GM12878 (cell line): Measurements from ENCODE around the gene FBXO42. TPM values are rescaled to one million over a fixed set of nuclear protein-coding genes. Genes with fewer than 3 reads are reported as not detected.

Experiments
- ATAC-seq: fragments of 200-7000 bp; cut with Tn5 transposase; 3 replicates; pipeline ENCODE4 v1.9.1; 2020; ENCODE audit warnings: mild to moderate bottlenecking, moderate library complexity
- BruUV-seq: library from RNA; stranded (reverse); fragments of 400-500 nt; replicated peaks from 2 replicates; lab custom pipeline; 2021; lab: Mats Ljungman, UMichigan
- CTCF ChIA-PET: fragments of 300-600 bp; sonication (Branson Sonifier 250); formaldehyde crosslinking; extraction: SDS; loops from one replicate; lab custom pipeline; 2021; ENCODE audit warnings: inconsistent platforms; lab: Yijun Ruan, JAX
- POLR2A ChIA-PET: fragments of 350-600 bp; formaldehyde crosslinking; extraction: SDS; loops from one replicate; lab custom pipeline; 2021; ENCODE audit warnings: inconsistent platforms; lab: Charles Lee
- RAD21 ChIA-PET: fragments of 300-600 bp; sonication (Branson Sonifier 250); formaldehyde crosslinking; loops from one replicate; lab custom pipeline; 2023; ENCODE audit warnings: antibody characterized with exemption; ENCODE audit not compliant: unreplicated experiment; lab: Charles Lee
- SMC1A ChIA-PET: fragments of 300-600 bp; sonication (Branson Sonifier 250); formaldehyde crosslinking; loops from one replicate; lab custom pipeline; 2023; ENCODE audit not compliant: unreplicated experiment, uncharacterized antibody; lab: Charles Lee
- DNase-seq: peaks from one replicate; pipeline ENCODE4 v3.0.0-alpha.2; 2011; ENCODE audit warnings: low read depth, low spot score
- FAIRE-seq: peaks from 3 replicates; lab custom pipeline; 2011; peaks lifted over from hg19 to GRCh38; lab: Jason Lieb, UNC
- H2AFZ ChIP-seq: 2 replicates; pipeline ENCODE4 v1.6.0; 2011; ENCODE audit warnings: low read depth, low read length, control low read depth; ENCODE audit not compliant: control insufficient read depth
- H3K27ac ChIP-seq: 2 replicates; pipeline ENCODE4 v1.5.1; 2011; ENCODE audit warnings: control low read depth; ENCODE audit not compliant: control insufficient read depth, insufficient read depth
- H3K27me3 ChIP-seq, 2 experiments: replicated peaks in 1 of 2; 2 replicates each; pipeline versions ENCODE4 v1.6.0 to v1.6.1; 2011; ENCODE audit warnings: low read length in 1 of 2; ENCODE audit not compliant: control insufficient read depth in 2 of 2, insufficient read depth in 2 of 2
- H3K36me3 ChIP-seq, 2 experiments: 2 replicates each; pipeline ENCODE4 v1.5.1; 2011; ENCODE audit warnings: low read length in 1 of 2; ENCODE audit not compliant: control insufficient read depth in 2 of 2, insufficient read depth in 2 of 2
- H3K4me1 ChIP-seq: 2 replicates; pipeline ENCODE4 v1.6.1; 2011; ENCODE audit warnings: mild to moderate bottlenecking, low read length, moderate library complexity, mixed read lengths; ENCODE audit not compliant: control insufficient read depth, insufficient read depth
- H3K4me2 ChIP-seq: 2 replicates; pipeline ENCODE4 v1.6.0; 2011; ENCODE audit warnings: control low read depth; ENCODE audit not compliant: control insufficient read depth, insufficient read depth
- H3K4me3 ChIP-seq: fragments of 200-600 bp; sonication (generic); 2 replicates; pipeline ENCODE4 v1.5.1; 2016
- H3K79me2 ChIP-seq: 2 replicates; pipeline ENCODE4 v1.6.0; 2011; ENCODE audit warnings: low read length; ENCODE audit not compliant: control insufficient read depth, insufficient read depth
- H3K9ac ChIP-seq: 2 replicates; pipeline ENCODE4 v1.8.0; 2011; ENCODE audit warnings: low read length, control low read depth, mixed read lengths; ENCODE audit not compliant: control insufficient read depth, insufficient read depth
- H3K9me3 ChIP-seq: replicated peaks from 3 replicates; pipeline ENCODE4 v1.5.1; 2011; ENCODE audit warnings: mild to moderate bottlenecking, low read length; ENCODE audit not compliant: control insufficient read depth, insufficient read depth
- H4K20me1 ChIP-seq: 2 replicates; pipeline ENCODE4 v1.6.0; 2011; ENCODE audit not compliant: control insufficient read depth, insufficient read depth
- KDM1A ChIP-seq: fragments of 200-600 bp; sonication (generic); IDR thresholded peaks from 2 replicates; pipeline ENCODE4 v1.6.1; 2016; ENCODE audit warnings: borderline replicate concordance
- PML ChIP-seq: IDR thresholded peaks from 2 replicates; pipeline ENCODE4 v1.6.1; 2012; ENCODE audit warnings: low read length, inconsistent platforms
- POLR2A ChIP-seq: IDR thresholded peaks from 2 replicates; pipeline ENCODE4 v1.6.1; 2011; ENCODE audit warnings: low read depth, mild to moderate bottlenecking, low read length
- RELB ChIP-seq: fragments of 450-650 bp; IDR thresholded peaks from 2 replicates; pipeline ENCODE4 v1.6.1; 2017; ENCODE audit warnings: low read depth, mild to moderate bottlenecking, moderate library complexity
- ZNF274 ChIP-seq: IDR thresholded peaks from one replicate; pipeline ENCODE4 v1.8.0; 2011; ENCODE audit not compliant: insufficient read length, insufficient read depth
- ZNF384 ChIP-seq: IDR thresholded peaks from 2 replicates; pipeline ENCODE4 v1.6.1; 2012; ENCODE audit warnings: low read depth, mild to moderate bottlenecking, low read length, improper control_type of control experiment, borderline replicate concordance
- WGBS: methylation state at CpG from one replicate; pipeline ENCODE4 v1.1.6; 2016; ENCODE audit warnings: low lambda C conversion rate; ENCODE audit not compliant: insufficient replicate concordance, insufficient coverage; ENCODE audit errors: missing lambda C conversion rate; 5-methylcytosine and 5-hydroxymethylcytosine counted together
- in situ Hi-C: fragments of 300-500 bp; cut with MboI; formaldehyde crosslinking; loops from 9 replicates; pipeline ENCODE4 v1.14.3; 2018; ENCODE audit warnings: mixed read lengths
- intact Hi-C: fragments of 100-400 bp; cut with micrococcal nuclease; formaldehyde crosslinking; loops from one replicate; pipeline ENCODE4 v1.14.2; 2022; ENCODE audit not compliant: unreplicated experiment
- polyA plus RNA-seq, 11 experiments: library from polyadenylated mRNA; depleted of rRNA in 4 of 11; unstranded in 6 of 11; stranded (reverse) in 5 of 11; fragments of >200 nt; fragmentation: Nextera tagmentation in 4 of 11; fragmentation: Illumina TruSeq in 1 of 11; extraction: Ambion mirVana in 4 of 11; extraction: Trizol in 1 of 11; gene quantifications; 1 replicate in 1 of 11; 2 replicates in 10 of 11; pipeline versions ENCODE4 v1.2.1 to v1.2.3, GENCODE V29; 2011 to 2016; ENCODE audit warnings: inconsistent platforms in 2 of 11, missing spikeins in 2 of 11, low read depth in 1 of 11
- total RNA-seq, 4 experiments: library from RNA; depleted of rRNA in 3 of 4; stranded (reverse); fragments of >200 nt in 3 of 4; fragmentation: Illumina TruSeq in 1 of 4; extraction: Trizol in 1 of 4; gene quantifications; 2 replicates each; pipeline versions ENCODE4 v1.2.1 to v1.2.3, GENCODE V29; 2013 to 2021
- TF ChIP-seq, protein P1 (sequence below), 3 experiments: IDR thresholded peaks in 2 of 3; conservative IDR thresholded peaks in 1 of 3; 2 replicates each; pipeline ENCODE4 v1.5.1; 2011; ENCODE audit warnings: low read depth in 3 of 3, low read length in 3 of 3, mild to moderate bottlenecking in 3 of 3, control low read depth in 2 of 3, moderate library complexity in 2 of 3, inconsistent platforms in 1 of 3, mixed read lengths in 1 of 3; ENCODE audit not compliant: control insufficient read depth in 2 of 3, insufficient read depth in 1 of 3; ENCODE audit errors: extremely low read depth in 1 of 3

The FBXO42 gene
- total and polyA plus RNA-seq, 10 of the 15 experiments (the other 5 are each of a cell fraction or from before 2014, with no cell fraction given) = 6.1 to 23.8 (median 15.2) TPM

- POLR2A ChIA-PET = no interaction called here
- RAD21 ChIA-PET = no interaction called here
- FAIRE-seq = no peak
- Histone ChIP-seq H3K9me3 (no peaks in the 10 kb centered on the region), H3K4me1 (peaks cover 13% of the 10 kb centered on the region; the same call in 1 of the 2 replicates), H3K27me3 (no peaks in the 10 kb centered on the region), H3K79me2 (peaks cover 48% of the 10 kb centered on the region), H3K9ac (no peak overlapping the region), H3K36me3 (peaks cover 32 to 35% of the 10 kb centered on the region in 2 experiments), H3K4me3 (no peak overlapping the region), H4K20me1 (peaks cover 14% of the 10 kb centered on the region), H3K27ac (no peak overlapping the region), H2AFZ (no peak overlapping the region), H3K4me2 (no peak overlapping the region)
- intact Hi-C loops (no loop called here), in situ Hi-C loops (no loop called here)
- DNase-seq = no peak
- 90% methylated on average over 21 of the region's 21 CpGs for WGBS
- SMC1A ChIA-PET = interaction anchor here (1.0 kb wide), 1 partner anchor 40 kb away, joined by 3 read pairs; no protein-coding TSS in a partner anchor
- no peak for ATAC-seq
- TF ChIP-seq KDM1A (no peak), ZNF384 (no peak), PML (no peak), RELB (no peak), POLR2A (peak; percentile 21; the same call in 1 of the 2 replicates), ZNF274 (no peak)
- TF ChIP-seq, protein P1, sequence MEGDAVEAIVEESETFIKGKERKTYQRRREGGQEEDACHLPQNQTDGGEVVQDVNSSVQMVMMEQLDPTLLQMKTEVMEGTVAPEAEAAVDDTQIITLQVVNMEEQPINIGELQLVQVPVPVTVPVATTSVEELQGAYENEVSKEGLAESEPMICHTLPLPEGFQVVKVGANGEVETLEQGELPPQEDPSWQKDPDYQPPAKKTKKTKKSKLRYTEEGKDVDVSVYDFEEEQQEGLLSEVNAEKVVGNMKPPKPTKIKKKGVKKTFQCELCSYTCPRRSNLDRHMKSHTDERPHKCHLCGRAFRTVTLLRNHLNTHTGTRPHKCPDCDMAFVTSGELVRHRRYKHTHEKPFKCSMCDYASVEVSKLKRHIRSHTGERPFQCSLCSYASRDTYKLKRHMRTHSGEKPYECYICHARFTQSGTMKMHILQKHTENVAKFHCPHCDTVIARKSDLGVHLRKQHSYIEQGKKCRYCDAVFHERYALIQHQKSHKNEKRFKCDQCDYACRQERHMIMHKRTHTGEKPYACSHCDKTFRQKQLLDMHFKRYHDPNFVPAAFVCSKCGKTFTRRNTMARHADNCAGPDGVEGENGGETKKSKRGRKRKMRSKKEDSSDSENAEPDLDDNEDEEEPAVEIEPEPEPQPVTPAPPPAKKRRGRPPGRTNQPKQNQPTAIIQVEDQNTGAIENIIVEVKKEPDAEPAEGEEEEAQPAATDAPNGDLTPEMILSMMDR (IDR thresholded peaks at IDR 0.05 in 2 of 3, conservative IDR thresholded peaks at IDR 0.05 in 1 of 3; ENCODE audit: control insufficient read depth in 2 of 3, extremely low read depth in 1 of 3, insufficient read depth in 1 of 3, low read depth in 3 of 3, low read length in 3 of 3) = no peak
- CTCF ChIA-PET = no interaction called here
- no TSS peak for BruUV-seq
Observed at GRCh38 chr1:16392740-16393569, 40.7 kb upstream of the FBXO42 start.
